WERI-Rb-1 (cell line): Measurements from ENCODE around the gene KIF1B.

Experiments used
- DNase-seq: peaks from one replicate; pipeline ENCODE4 v3.0.0-alpha.2; 2020
- H3K27ac ChIP-seq: fragments of 250-450 bp; sonication (Bioruptor Pico); 2 replicates; pipeline ENCODE4 v1.5.1; 2020; ENCODE audit warnings: mild to moderate bottlenecking, moderate library complexity
- H3K27me3 ChIP-seq: fragments of 250-450 bp; sonication (Bioruptor Pico); 2 replicates; pipeline ENCODE4 v1.5.1; 2021; ENCODE audit warnings: mild to moderate bottlenecking, low read depth, moderate library complexity; ENCODE audit not compliant: insufficient read depth, severe bottlenecking
- H3K36me3 ChIP-seq: fragments of 250-450 bp; sonication (Bioruptor Pico); 2 replicates; pipeline ENCODE4 v1.5.1; 2020; ENCODE audit warnings: mild to moderate bottlenecking, moderate library complexity
- H3K4me3 ChIP-seq: 2 replicates; pipeline ENCODE4 v1.5.1; 2011; ENCODE audit warnings: low read depth, mild to moderate bottlenecking, control low read depth, low read length
- H3K9me3 ChIP-seq: fragments of 250-450 bp; sonication (Bioruptor Pico); 2 replicates; pipeline ENCODE4 v1.5.1; 2021; ENCODE audit warnings: mild to moderate bottlenecking, moderate library complexity; ENCODE audit not compliant: severe bottlenecking
- CTCF ChIP-seq: IDR thresholded peaks from 2 replicates; pipeline ENCODE4 v1.5.1; 2011; ENCODE audit warnings: low read depth, mild to moderate bottlenecking, control low read depth, inconsistent platforms, low read length

KIF1B gene

GRCh38 chr1:10280439-10281350 lies 70.3 kb downstream of the KIF1B start:
- Histone ChIP-seq H3K36me3 (peaks cover 89% of the 10 kb centered on the region), H3K9me3 (no peaks in the 10 kb centered on the region), H3K27ac (no peak overlapping the region), H3K4me3 (no peak overlapping the region), H3K27me3 (no peaks in the 10 kb centered on the region)
- TF ChIP-seq CTCF, result no peak
- DNase-seq, result no peak

- Histone ChIP-seq H3K27ac (no peak overlapping the region), H3K36me3 (peaks cover 83% of the 10 kb centered on the region)
- DNase-seq, result no peak
These were observed 73.1 kb downstream of the KIF1B start for GRCh38 chr1:10283318-10283984.

DNA sequence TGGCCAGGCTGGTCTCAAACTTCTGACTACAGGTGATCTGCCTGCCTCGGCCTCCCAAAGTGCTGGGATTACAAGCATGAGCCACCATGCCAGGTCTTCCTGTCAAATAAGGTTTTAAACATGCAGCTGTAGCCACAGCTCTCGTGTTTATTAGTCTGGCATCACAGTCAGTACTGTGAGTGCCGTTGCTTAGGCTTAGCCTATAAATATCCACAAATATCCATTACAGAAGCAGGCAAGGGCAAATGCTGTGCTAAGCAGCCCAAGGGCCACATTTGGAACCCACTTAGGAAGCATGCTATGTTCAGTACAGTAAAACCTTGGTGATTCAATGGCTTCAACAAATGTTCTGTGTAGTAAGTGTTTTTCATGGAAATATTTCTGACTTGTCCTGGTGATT lies 75.9 kb downstream of the KIF1B start:
- TF ChIP-seq CTCF, result no peak
- Histone ChIP-seq H3K4me3 (no peak overlapping the region), H3K27ac (no peak overlapping the region), H3K27me3 (no peaks in the 10 kb centered on the region), H3K9me3 (no peaks in the 10 kb centered on the region), H3K36me3 (peaks cover 81% of the 10 kb centered on the region)
- DNase-seq, result no peak

More at GRCh38 chr1:10283318-10283984, 73.1 kb downstream of the KIF1B start:
- Histone ChIP-seq H3K4me3 (no peak overlapping the region), H3K27me3 (no peaks in the 10 kb centered on the region), H3K9me3 (no peaks in the 10 kb centered on the region)
- no peak for TF ChIP-seq CTCF

GRCh38 chr1:10287023-10287645 lies 76.8 kb downstream of the KIF1B start:
- Histone ChIP-seq H3K4me3 (no peak overlapping the region), H3K9me3 (no peaks in the 10 kb centered on the region), H3K36me3 (peaks cover 78% of the 10 kb centered on the region), H3K27ac (no peak overlapping the region), H3K27me3 (no peaks in the 10 kb centered on the region)
- no peak for TF ChIP-seq CTCF
- no peak for DNase-seq

DNA sequence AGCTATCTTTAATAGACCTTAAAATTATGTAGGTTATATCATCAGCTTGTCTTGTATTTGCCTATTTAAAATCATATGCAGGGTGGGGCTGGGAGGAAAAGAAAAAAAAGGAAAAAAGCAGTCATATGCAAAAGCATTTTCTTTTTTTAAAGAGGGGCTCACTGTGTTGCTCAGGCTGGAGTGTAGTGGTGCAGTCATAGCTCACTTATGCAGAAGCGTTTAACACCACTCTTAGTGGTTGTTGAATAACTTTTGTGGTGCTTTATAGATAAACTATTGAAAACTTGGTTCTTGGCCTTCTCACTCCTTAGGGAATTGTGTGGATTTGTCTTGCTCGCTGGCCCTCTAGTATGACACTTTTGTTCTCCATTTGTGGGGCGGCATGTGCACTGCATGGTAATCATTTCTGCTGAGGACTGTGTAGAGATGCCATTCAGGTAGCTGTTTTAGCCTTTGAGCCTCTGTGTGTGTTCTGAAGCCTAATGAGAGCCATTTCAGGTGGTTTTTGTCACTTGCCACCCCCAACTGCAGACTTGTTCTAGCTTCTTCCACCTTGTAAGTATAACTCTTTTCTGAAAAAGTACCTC lies 77.8 kb downstream of the KIF1B start:
- H3K36me3 ChIP-seq, result peaks cover 80% of the 10 kb centered on the region
- H3K4me3 ChIP-seq, result no peak overlapping the region
- no peak for DNase-seq

More for the DNA sequence above, 77.8 kb downstream of the KIF1B start:
- no peaks in the 10 kb centered on the region for H3K9me3 ChIP-seq
- no peaks in the 10 kb centered on the region for H3K27me3 ChIP-seq
- no peak overlapping the region for H3K27ac ChIP-seq
- TF ChIP-seq CTCF, result no peak
